Measurements from ENCODE around the gene SMIM36. TPM values are rescaled to one million over a fixed set of nuclear protein-coding genes. Genes with fewer than 3 reads are reported as not detected.
A peak's percentile ranks its signal among the peaks of the same experiment; 100 is the strongest.

Gene SMIM36
- total and polyA plus RNA-seq, 10 of the 15 experiments (the other 5 are each of a cell fraction or from before 2014, with no cell fraction given) = not detected

DNA sequence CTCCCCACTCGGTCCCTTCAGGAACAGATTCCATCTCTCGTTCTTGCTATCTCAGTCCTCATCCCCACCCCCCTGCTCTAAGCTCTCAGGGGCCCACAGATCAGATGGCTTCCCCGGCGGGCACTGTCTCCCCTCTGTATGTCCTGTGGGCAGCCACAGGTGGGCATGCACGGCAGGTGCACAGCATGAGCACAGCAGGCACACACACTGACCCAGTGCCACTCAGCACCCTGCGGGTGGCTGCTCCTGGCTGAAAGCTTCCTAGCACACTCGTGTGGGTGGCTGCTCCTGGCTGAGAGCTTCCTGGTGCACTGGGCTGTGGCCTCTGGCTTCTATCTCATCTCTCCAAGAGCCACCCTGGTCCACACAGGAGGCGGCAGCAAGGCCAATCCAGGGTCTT is 44.5 kb upstream of the SMIM36 start:
- Histone ChIP-seq H3K9ac (ENCODE audit: control insufficient read depth, insufficient read depth, low read length) (no peak overlapping the region), H3K27ac (ENCODE audit: control insufficient read depth, insufficient read depth) (no peak overlapping the region), H3K4me2 (ENCODE audit: control insufficient read depth, insufficient read depth) (no peak overlapping the region), H3K4me1 (ENCODE audit: control insufficient read depth, insufficient read depth, low read length) (no peaks in the 10 kb centered on the region), H3K4me3 (no peak overlapping the region), H4K20me1 (ENCODE audit: control insufficient read depth, insufficient read depth) (no peaks in the 10 kb centered on the region), H3K79me2 (ENCODE audit: control insufficient read depth, insufficient read depth, low read length) (no peaks in the 10 kb centered on the region), H3K9me3 (replicated peaks; ENCODE audit: control insufficient read depth, insufficient read depth, low read length) (no peaks in the 10 kb centered on the region), H3K36me3 (ENCODE audit: control insufficient read depth in 2 of 2, insufficient read depth in 2 of 2, low read length in 1 of 2) (no peaks in the 10 kb centered on the region), H2AFZ (ENCODE audit: control insufficient read depth, low read depth, low read length) (no peak overlapping the region), H3K27me3 (replicated peaks in 1 of 2; ENCODE audit: control insufficient read depth in 2 of 2, insufficient read depth in 2 of 2, low read length in 1 of 2) (no peaks in the 10 kb centered on the region)
- ATAC-seq (no peak), DNase-seq (ENCODE audit: low read depth, low spot score) (no peak), FAIRE-seq (no peak)
- ChIA-PET RAD21 (ENCODE audit: unreplicated experiment) (no interaction called here), CTCF (no interaction called here), POLR2A (no interaction called here), SMC1A (ENCODE audit: uncharacterized antibody, unreplicated experiment) (no interaction called here)
- TF ChIP-seq BCL3 (IDR thresholded peaks at IDR 0.05; ENCODE audit: borderline replicate concordance, insufficient read depth, low read depth, low read length, poor library complexity, severe bottlenecking) (no peak), CBX5 (IDR thresholded peaks at IDR 0.05; ENCODE audit: low read depth) (no peak), EGR1 (IDR thresholded peaks at IDR 0.05; ENCODE audit: borderline replicate concordance in 1 of 2, low read depth in 2 of 2, low read length in 2 of 2) (no peak)
- BruUV-seq (replicated peaks) = no TSS peak
- intact Hi-C loops (cut with micrococcal nuclease; ENCODE audit: unreplicated experiment) = no loop called here
- 50% methylated on average over 8 of the region's 8 CpGs for WGBS (ENCODE audit: insufficient coverage, insufficient replicate concordance, low lambda C conversion rate, missing lambda C conversion rate)
- in situ Hi-C loops (cut with MboI) = no loop called here

DNA sequence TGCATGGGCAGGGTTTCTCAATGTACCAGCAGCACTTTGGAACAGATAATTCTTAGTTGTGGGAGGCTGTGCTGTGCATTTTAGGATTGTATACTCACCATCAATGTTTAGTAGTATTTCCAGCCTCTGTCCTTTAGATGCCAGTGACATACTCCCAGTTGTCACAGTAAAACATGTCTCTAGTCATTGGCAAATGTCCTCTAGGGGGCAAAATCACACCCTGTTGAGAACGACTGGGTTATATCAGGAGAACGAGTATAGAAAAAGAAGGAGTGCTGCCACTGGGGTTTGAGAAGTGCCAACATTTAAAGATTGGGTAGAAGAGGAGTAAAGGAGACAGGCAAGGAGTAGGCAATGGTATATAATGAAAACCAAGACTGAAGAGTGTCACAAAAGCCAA is 37.9 kb upstream of the SMIM36 start:
- Histone ChIP-seq H3K4me2 (ENCODE audit: control insufficient read depth, insufficient read depth) (no peak overlapping the region), H3K4me3 (no peak overlapping the region), H3K79me2 (ENCODE audit: control insufficient read depth, insufficient read depth, low read length) (no peaks in the 10 kb centered on the region), H3K9me3 (replicated peaks; ENCODE audit: control insufficient read depth, insufficient read depth, low read length) (no peaks in the 10 kb centered on the region), H3K27me3 (replicated peaks in 1 of 2; ENCODE audit: control insufficient read depth in 2 of 2, insufficient read depth in 2 of 2, low read length in 1 of 2) (no peaks in the 10 kb centered on the region; a peak in 3 of 4 replicates), H4K20me1 (ENCODE audit: control insufficient read depth, insufficient read depth) (no peaks in the 10 kb centered on the region), H3K9ac (ENCODE audit: control insufficient read depth, insufficient read depth, low read length) (no peak overlapping the region), H3K4me1 (ENCODE audit: control insufficient read depth, insufficient read depth, low read length) (no peaks in the 10 kb centered on the region), H3K27ac (ENCODE audit: control insufficient read depth, insufficient read depth) (no peak overlapping the region), H3K36me3 (ENCODE audit: control insufficient read depth in 2 of 2, insufficient read depth in 2 of 2, low read length in 1 of 2) (no peaks in the 10 kb centered on the region), H2AFZ (ENCODE audit: control insufficient read depth, low read depth, low read length) (no peak overlapping the region)
- WGBS (ENCODE audit: insufficient coverage, insufficient replicate concordance, low lambda C conversion rate, missing lambda C conversion rate) = 11% methylated on average over 2 of the region's 2 CpGs
- CTCF ChIA-PET = interaction anchor here (0.6 to 2.0 kb wide), 3 partner anchors 23 to 220 kb away, joined by 4 to 8 read pairs (median 8); no protein-coding TSS in a partner anchor
- RAD21 ChIA-PET (ENCODE audit: unreplicated experiment) = interaction anchor here (1.7 kb wide), 1 partner anchor 169 kb away, joined by 4 read pairs; no protein-coding TSS in a partner anchor
- TF ChIP-seq RB1 (IDR thresholded peaks at IDR 0.05; ENCODE audit: borderline replicate concordance) (no peak), ZBTB11 (CRISPR knock-in tag; IDR thresholded peaks at IDR 0.05) (no peak), RAD21 (IDR thresholded peaks at IDR 0.05; ENCODE audit: insufficient read depth, low read depth, low read length) (peak; percentile 72), SMC3 (IDR thresholded peaks at IDR 0.05; ENCODE audit: borderline replicate concordance, low read length) (peak; percentile 60), GABPA (IDR thresholded peaks at IDR 0.05; ENCODE audit: low read depth) (no peak)
- TF ChIP-seq, protein P1, sequence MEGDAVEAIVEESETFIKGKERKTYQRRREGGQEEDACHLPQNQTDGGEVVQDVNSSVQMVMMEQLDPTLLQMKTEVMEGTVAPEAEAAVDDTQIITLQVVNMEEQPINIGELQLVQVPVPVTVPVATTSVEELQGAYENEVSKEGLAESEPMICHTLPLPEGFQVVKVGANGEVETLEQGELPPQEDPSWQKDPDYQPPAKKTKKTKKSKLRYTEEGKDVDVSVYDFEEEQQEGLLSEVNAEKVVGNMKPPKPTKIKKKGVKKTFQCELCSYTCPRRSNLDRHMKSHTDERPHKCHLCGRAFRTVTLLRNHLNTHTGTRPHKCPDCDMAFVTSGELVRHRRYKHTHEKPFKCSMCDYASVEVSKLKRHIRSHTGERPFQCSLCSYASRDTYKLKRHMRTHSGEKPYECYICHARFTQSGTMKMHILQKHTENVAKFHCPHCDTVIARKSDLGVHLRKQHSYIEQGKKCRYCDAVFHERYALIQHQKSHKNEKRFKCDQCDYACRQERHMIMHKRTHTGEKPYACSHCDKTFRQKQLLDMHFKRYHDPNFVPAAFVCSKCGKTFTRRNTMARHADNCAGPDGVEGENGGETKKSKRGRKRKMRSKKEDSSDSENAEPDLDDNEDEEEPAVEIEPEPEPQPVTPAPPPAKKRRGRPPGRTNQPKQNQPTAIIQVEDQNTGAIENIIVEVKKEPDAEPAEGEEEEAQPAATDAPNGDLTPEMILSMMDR (IDR thresholded peaks at IDR 0.05 in 2 of 3, conservative IDR thresholded peaks at IDR 0.05 in 1 of 3; ENCODE audit: control insufficient read depth in 2 of 3, extremely low read depth in 1 of 3, insufficient read depth in 1 of 3, low read depth in 3 of 3, low read length in 3 of 3) = peak; percentile 47 to 56 (median 51); a peak in 5 of 6 replicates
- peak; percentile 69 for ATAC-seq
- no peak for DNase-seq (ENCODE audit: low read depth, low spot score)
- peak; percentile 56 for FAIRE-seq
- in situ Hi-C loops (cut with MboI) (no loop called here), intact Hi-C loops (cut with micrococcal nuclease; ENCODE audit: unreplicated experiment) (loop anchor here (1.0 kb wide), 1 partner anchor 53 kb away; no protein-coding TSS in a partner anchor)
- SMC1A ChIA-PET (ENCODE audit: uncharacterized antibody, unreplicated experiment) = interaction anchor here (1.3 kb wide), 2 partner anchors 53 to 92 kb away, joined by 3 to 7 read pairs; no protein-coding TSS in a partner anchor
- BruUV-seq (replicated peaks) = no TSS peak
- POLR2A ChIA-PET = no interaction called here
